Kidney capillary endothelial cell (primary cell): ENCODE measurements around the gene RAP1GAP2.
"Not testable (repeated sequence)": the region's sequence is repeated elsewhere in the genome, so short reads cannot be mapped to it uniquely, and the experiment has no call there.

Source experiments
- DNase-seq: peaks from one replicate; pipeline ENCODE4 v3.0.0-alpha.2; 2018; ENCODE audit warnings: low spot score

Gene RAP1GAP2

DNA sequence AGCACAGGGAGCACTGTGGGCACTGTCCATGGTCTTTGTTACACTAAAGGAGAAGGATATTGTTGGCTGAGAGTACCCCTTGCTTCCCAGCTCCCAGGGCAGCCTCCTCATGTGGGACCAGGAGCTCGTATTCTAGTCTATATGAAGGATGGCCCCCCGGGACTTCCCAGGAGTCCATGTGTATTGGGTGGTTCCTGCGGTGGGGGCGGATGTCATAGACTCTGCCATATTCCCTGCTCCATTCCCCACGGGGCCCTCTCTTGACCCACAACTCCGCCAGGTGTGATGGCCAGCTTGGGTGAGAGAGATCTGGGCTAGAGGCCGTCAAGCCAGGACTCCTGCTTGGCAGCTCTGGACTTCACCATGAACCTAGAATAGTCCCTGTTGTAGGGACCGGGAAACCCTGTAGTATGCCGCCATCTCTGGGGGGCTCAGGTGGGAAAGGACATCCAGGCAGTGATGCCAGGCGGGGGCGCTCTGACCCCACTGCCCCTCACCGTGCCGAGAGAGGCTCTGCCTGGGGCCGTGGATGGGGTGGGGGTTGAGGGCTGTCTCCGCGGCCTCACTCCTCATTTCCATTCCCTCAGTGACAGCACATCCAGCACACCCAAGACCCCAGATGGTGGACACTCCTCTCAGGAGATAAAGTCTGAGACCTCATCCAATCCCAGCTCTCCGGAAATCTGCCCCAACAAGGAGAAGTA is 229.3 kb downstream of the RAP1GAP2 start:
- no peak for DNase-seq

DNA sequence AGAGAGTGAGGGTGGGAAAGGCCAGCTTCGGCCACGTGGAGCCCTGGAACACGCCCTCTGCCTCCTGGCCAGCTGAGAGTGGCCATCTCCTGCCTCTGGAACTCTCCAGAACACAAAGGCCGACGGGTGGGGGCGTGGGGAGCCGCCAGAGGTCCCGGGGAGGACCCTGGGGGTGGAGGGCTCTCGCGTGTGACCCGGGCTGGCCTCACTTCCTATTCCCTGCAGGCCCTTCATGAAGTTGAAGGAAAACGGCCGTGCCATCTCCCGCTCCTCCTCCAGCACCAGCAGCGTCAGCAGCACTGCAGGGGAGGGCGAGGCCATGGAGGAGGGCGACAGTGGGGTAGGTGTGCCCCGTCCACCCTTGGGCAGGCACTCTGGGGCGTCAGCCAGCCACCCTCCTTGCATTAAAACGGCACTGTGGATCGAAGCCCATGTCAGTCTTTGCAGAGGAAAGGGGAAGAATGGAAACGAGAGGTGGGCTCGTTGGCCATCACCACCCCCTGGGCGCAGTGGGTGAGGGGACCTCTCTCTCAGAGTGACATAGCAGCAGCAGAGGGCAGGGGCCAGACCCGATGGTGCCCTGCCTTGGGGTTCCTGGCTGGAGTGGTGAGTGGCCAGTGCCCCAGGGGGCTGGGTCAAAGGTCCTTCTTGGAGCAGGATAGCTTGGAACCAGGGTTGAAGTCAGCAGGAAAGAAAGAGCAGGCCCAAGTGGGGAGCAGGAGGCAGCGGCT is 230.1 kb downstream of the RAP1GAP2 start:
- no peak for DNase-seq

DNA sequence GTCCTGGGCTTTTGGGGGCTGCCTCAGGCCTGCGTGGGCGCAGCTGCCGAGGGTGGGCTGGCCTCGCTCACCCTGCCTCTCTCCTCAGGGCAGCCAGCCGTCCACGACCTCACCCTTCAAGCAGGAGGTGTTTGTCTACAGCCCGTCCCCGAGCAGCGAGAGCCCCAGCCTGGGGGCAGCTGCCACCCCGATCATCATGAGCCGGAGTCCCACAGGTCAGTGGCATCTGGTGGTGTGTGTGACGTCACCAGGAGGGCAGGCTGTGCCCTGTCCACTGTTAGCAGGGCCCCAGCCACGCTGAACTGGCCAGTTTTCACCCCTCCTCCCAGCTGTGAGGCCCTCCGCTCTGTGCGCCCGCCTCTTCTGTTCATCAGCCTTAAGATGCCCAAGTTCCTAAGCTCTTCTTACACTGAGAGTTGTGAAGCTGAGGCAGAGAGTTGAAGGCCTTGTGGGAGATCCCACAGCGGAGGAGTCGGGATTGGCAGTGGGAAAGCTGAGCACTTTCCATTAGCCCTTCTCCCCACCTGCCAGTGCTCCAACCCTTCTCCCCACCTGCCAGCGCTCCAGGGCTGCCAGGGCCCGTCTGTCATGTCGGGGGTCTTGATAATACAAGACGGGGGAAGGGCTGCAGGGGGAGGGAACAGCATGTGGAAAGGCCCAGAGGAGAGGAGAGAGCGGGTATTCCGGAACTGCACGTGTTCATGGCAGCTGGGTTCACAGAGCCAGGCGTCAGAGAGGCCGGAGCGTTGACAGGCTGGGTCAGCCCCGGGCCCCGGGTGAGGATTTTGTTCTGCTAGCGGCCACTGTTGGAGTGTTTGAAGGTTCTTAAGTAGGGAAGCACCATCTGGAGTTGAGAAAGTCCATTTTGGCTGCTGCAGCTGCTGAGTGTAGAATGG is 230.9 kb downstream of the RAP1GAP2 start:
- no peak for DNase-seq

DNA sequence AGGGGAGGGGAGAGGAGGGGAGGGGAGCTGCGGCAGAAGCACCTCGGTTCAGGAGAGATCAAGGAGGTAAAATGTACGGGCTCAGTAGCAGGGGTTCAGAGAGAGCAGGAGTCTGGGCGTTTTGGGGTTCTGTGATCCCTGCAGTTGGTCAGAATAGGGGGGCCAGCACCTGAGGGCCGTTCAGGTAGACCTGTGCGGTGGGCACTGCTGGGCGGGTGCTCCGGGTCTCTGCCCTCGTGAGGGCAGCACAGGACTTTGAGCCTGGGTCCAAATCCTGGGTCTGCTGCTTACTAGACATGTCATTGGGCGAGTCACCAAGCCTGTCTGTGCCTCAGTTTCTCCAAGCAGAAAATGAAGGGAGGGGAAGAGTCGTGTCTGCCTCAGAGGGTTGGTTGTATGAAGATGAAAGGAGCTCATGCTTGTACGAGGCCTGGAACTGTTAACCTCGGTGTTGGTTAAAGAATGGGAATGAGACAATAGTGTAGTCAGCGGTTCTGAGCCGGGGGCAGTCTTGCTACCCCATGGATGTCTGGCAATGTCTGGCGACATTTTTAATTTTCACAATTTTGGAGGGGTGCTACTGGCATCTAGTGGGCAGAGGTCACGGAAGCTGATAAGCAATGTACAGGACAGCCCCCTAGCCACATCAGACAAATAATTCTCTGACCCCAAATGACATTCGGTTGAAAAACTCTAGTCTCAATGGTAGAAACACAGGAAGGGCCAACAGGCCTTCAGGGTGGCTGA is 231.7 kb downstream of the RAP1GAP2 start:
- DNase-seq, result no peak

DNA sequence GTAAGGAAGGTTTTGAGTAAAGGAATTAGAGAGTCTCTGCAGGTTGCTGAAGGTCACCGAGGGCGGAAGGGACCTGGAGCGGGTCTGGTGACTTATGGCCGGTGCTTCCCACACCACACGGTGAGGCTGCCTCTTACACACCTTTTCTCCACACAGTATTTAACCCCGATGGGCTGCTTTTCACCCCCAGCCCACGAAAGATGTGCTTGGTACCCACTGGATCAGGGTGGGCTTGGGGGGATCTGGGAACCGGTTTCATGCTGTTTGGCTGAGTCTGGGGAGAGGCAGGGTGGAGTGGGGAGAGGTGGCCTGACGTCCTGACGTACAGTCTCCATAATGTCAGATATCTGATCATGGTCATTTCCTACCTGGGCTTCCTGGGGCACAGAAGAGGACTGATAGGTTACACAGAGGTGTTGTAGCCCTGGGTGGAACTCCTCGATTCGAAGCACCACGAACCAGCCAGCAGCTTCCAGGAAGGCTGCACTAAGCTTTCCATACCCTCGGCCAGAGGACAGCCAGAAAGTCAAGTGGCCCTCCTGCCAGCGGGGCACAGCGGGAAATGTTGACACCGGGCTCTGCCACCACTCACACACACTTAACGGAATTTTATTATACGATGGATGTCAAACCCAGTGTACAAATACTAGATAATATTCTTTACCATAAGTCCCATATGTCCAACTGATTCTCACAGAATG is 233.1 kb downstream of the RAP1GAP2 start:
- no peak for DNase-seq

DNA sequence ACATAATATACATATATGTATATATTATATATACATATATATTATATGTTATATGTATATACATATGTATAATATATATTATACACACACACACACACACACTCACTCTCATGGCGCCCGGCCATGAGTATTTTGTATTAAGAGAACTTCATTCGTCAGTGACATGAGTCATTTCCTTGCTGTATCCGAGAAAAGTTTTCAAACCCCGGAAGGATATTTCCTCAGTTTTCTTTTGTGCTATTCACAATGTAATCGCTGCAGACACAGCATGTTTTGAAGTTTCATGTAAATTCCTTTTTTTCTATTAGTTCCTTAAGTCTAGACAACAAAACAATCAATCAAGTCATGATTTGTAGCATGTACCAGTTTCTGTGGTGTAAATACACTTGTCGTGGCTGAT is 233.9 kb downstream of the RAP1GAP2 start:
- DNase-seq, result peak; percentile 100

DNA sequence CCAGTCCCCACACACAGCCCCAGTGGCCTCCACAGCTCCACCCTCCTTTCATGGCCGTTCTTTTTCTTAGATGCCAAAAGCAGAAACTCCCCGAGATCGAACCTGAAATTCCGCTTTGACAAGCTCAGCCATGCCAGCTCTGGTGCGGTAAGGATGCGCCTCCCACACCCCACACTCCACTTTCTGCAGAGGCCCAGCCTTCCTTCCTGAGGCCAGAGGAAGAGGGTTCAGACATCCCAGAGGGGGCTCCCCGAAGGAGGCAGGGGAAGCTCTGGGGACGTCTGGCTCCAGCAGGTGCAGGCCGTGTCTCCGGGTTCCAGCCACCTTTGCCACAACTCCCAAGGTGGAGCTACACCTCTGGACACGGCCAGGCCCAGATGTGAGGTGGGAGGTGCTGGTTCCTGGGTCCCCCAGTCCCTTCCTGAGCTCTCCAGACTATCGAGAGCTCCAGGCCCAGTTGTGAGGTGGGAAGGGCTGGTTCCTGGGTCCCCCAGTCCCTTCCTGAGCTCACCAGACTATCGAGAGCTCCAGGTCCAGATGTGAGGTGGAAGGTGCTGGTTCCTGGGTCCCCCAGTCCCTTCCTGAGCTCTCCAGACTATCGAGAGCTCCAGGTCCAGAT is 234.7 kb downstream of the RAP1GAP2 start:
- DNase-seq, result not testable (repeated sequence)

DNA sequence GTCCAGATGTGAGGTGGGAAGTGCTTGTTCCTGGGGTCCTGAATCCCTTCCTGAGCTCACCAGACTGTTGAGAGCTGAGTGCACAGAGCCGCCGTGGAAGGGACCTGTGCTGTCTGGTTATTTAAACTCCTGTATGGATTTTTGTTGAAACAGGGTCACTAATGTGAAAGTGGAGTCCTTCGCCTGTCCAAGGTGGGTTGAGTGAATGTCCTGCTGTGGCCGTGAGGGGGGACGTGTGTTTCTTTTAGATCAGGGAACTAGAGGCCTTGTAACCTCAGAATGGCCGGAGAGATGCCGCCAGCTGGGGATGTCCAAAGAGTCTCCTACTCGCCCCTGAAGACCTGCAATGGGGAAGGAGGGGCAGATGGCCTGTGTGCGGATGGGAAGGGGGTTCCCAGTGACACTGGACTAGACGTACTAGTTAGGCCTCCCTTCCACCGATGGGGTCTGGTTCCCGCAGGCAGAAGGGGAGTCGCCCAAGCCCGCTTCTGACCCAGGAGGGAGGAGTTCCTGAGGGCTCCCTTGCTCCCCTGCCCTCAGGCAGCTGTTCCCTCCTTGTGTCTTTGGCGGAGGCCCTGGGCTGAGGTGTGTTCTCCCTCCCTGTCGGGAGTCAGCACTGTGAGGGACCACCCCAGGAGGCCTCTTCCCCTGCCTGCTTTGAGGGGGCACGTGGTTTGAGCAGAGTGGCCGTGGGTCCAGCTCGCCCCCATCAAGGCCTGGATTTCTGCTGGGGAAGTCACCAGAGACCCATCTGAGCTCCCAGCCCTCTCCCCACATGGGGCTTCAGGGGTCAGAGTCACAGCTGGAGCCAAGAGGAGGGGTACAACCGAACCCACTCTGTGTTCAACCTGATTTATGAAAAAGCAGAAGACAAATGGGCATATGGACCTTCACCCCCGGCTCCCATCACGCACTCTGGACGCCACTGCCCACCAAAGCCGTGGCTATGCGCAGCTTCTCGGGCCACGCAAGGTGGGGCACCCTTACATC is 236.3 kb downstream of the RAP1GAP2 start:
- no peak for DNase-seq

DNA sequence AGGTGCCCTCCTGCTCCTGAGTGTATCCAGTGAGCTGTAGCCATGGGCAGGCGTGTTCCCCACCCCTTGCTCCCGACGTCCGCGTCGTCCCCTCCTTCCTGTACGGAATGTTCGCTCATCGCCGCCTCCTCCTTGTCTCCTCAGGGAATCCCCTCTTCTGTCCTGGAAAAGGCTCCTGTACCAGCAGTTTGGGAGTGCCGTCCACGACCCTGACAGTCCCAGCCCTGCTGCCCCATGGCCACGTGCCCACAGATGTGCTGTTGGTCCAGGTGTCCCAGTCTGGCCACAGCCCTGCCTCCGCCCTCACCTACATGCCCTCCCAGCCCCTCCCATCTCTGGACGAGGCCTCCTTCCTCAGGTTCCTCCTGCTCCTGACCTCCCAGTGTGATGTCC is 237.0 kb downstream of the RAP1GAP2 start:
- no peak for DNase-seq

DNA sequence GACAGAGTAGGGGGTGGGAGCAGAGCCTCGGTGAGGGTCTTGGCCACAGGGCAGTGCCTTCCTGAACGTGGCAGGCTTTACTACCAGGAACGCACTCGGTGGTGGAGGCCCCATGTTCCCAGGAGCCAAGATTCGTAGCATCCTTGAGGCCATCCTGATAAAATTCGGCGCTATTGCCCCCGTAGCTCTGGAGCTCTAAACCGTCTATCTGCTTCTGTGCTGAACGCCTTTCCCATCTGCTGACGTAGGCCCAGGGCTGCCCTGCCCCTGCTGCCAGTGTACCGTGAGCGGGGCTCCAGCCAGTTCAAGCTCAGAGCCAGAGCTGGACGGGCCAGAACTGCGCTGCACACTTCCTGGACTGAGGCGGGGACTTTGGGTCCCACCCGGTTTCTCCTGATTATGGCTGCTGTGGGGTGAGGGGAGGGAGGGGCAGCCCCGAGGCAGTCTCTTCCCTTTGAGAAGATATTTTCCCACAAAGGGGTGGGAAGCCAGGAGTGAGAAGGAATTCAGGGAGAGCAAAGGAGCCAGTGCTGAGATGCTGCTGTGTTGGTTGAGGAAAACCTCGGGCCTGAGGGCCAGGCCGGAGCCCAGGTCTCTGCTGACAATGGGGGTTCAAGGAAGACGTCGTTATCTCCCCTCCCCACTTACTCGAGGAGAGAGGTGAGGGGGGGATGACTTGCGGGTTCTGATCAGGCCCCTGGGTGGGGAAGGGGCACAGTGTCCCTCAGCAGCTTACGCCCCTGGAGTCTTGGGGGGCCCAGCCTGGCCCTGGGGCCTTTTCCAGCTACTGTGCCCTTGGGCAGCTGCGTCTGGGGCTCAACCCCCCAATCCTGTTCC is 237.7 kb downstream of the RAP1GAP2 start:
- no peak for DNase-seq

DNA sequence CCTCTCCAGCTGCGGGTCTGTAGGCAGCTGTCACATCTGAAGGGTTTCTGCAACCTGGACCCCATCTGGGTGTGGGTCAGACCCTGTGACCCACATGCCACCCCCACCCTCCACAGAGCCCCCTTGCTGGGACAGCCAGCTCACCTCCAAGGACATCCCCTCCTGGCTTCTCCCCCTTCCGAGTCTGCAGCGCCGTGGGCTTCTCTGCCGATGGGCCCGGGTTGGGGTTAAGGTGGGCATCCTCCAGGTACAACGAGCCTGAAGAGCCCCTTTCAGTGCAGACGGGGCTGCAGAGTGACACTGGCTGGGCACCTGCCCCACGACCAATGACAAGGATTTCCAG is 238.3 kb downstream of the RAP1GAP2 start:
- no peak for DNase-seq

DNA sequence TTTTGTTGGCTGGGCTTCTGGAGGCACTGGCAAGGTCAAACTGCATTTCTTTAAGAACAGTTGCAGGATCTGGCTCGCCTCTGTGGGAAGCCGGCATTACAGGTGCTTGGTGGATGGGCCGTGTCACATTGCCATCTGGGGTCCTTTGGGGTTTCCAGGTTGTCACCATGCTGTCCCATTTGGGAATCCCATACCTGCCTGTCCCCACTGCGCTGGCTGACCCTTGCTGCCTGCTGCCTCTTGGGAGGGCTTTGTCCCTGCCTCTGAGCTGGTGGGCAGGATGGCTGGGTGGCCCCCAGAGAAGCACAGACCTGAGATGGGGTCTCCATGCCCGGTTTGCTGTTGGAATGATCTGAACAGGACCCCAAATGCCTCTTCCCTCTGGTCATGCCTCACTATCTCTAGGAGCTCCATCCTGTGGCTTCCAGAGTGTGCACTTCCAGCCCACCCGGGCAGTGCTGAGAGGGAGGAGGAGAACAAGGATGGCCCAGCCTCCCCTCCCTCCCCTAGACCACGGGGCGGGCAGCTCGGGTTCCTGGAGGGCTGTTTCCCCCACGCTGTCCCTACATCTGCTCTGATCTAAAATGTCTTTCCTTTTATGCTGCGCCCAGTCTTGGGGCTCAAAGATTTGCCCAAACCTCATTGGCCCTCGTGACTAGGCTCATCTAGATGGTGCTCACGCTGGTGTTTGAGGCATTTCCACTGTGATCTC is 239.2 kb downstream of the RAP1GAP2 start:
- DNase-seq, result no peak

DNA sequence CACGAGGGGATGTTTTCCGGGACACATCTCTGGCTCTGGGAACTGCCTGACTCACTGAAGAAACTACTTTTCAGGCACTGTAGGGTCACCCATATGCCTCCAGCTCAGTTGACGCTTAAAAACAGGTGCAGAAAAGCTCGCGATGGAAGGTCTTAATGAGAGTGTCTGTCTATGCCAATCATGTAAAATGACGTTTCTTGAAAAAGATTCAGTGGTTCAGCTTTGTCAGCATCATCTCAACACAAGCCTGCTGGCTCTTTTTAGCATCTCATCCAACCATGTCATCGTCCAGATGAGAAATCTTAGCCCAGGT is 239.7 kb downstream of the RAP1GAP2 start:
- no peak for DNase-seq

DNA sequence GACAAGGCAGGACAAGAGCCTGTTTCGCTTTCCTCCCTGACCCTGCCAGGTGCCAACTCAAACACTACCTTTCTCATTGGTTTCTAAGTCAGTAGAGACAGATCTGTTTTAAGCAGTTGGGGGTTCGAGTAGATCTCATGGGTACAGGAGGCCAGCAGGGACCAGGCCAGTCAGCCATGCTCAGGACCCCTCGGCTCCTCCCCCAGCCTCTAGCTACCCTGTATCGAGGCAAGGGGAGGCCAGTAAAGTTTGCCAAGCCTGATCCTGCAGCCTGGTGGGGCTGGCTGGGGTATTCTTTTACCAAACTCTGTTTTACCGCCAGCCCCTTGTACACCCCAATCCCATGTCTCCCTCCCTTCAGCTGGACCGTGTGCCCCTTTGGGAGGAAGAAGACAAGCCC is 240.6 kb downstream of the RAP1GAP2 start:
- no peak for DNase-seq

DNA sequence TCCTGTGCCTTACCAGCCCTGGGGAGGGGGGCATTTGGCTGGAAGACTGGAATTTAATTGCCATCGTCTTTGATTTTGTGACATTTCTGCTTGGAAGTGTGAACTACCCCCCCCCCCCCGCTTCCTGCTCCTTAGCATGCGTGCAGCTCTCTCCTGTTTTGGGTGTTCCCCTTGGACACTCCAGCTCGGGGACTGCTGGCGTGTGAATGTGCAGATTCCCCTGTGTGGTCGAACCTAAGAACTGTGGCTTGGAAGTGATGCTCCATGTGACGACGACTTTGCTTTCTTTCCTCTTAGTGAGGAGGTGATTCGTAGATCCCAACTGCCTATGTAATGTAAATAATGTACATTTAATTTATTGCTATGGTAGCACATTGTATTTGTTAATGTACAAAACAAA is 241.0 kb downstream of the RAP1GAP2 start:
- DNase-seq, result no peak

DNA sequence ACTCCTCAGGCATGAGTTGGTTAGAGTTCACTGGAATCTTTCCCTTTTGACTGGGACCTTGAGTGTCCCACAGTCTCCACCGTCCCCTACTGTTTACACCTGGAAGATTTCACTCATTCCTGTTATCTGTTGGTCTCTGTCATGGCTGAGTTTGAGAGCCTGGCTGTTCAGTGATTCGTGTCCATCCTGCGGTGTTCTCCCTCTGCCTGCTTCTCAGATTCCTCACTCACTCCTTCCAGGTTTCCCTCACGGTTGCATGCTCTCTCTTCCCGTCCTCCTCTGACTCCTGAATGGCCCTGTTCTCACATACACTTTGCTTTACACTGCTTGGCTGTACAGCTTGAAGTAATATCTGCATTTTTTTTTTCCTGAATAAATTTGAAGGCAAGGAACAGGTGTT is 242.7 kb downstream of the RAP1GAP2 start:
- DNase-seq, result no peak

DNA sequence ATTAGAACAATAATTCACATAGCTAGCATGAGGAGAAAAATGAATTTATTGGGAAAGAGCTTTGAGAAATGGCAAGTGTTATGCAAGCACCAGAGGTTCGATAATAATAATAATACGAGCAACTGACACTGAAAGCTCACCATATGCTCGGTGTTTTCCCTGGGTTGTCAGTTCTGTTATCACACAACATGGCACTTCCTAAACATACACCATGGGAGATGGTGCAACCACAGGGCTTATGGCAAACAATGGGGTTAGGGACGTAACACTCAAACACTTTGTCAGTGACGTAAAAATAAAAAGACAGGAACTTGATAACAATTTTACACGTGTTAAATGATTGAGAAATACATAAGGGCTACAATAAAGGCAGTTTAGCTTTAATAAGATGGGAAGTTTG is 243.5 kb downstream of the RAP1GAP2 start:
- no peak for DNase-seq

DNA sequence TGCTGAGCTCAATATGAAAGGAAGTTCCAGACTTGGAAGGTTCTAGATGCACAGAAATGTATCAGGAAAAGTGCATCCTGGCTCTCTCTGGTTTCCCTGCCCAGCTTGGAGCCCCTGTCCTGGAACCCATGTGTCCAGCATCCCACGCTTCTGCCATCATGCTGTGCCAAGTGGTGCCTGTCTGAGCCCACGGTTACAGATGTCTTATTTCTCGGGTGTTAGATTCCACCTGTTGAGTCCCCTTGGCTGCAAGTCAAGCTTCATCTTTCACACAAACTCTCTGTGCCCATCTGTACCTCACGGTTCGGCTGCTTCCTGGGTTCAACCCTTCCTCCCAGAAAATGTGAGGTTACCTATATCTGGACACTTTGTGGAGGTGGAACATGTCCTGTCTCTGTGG is 244.6 kb downstream of the RAP1GAP2 start:
- no peak for DNase-seq
